Osteocyte (in vitro differentiated cells): ENCODE data around the gene PSG3. TPM values are rescaled to one million over a fixed set of nuclear protein-coding genes. Genes with fewer than 3 reads are reported as not detected.
"Not testable (repeated sequence)": the region's sequence is repeated elsewhere in the genome, so short reads cannot be mapped to it uniquely, and the experiment has no call there.

Experiments used
- DNase-seq: peaks from one replicate; pipeline ENCODE4 v3.0.0; 2021; ENCODE audit warnings: mixed read lengths; ENCODE audit not compliant: unreplicated experiment; ENCODE audit errors: extremely low spot score
- H3K27ac Mint-ChIP-seq: one replicate; pipeline ENCODE4 v1.8.0; 2021; ENCODE audit warnings: mild to moderate bottlenecking, mixed read lengths; ENCODE audit not compliant: unreplicated experiment
- H3K27me3 Mint-ChIP-seq: one replicate; pipeline ENCODE4 v1.8.0; 2021; ENCODE audit warnings: mixed read lengths; ENCODE audit not compliant: unreplicated experiment
- H3K36me3 Mint-ChIP-seq: one replicate; pipeline ENCODE4 v1.8.0; 2021; ENCODE audit warnings: mixed read lengths; ENCODE audit not compliant: unreplicated experiment
- H3K4me1 Mint-ChIP-seq: one replicate; pipeline ENCODE4 v1.8.0; 2021; ENCODE audit warnings: mixed read lengths; ENCODE audit not compliant: unreplicated experiment
- H3K4me3 Mint-ChIP-seq: one replicate; pipeline ENCODE4 v1.8.0; 2021; ENCODE audit warnings: mild to moderate bottlenecking, moderate library complexity, mixed read lengths; ENCODE audit not compliant: unreplicated experiment
- H3K9me3 Mint-ChIP-seq: one replicate; pipeline ENCODE4 v1.8.0; 2021; ENCODE audit warnings: mixed read lengths; ENCODE audit not compliant: unreplicated experiment
- CTCF ChIP-seq: fragments of 200-600 bp; sonication (generic); IDR thresholded peaks from 2 replicates; pipeline ENCODE4 v1.5.0; 2021; ENCODE audit warnings: antibody characterized with exemption, mild to moderate bottlenecking, moderate library complexity
- total RNA-seq: library from RNA; stranded (reverse); gene quantifications from 2 replicates; pipeline ENCODE4 v1.2.1, GENCODE V29; 2021

Gene PSG3
- total RNA-seq, 1 donor from 2014 or later = not detected

- no peaks in the 10 kb centered on the region for H3K27me3 Mint-ChIP-seq
- TF ChIP-seq CTCF = no peak
- H3K27ac Mint-ChIP-seq = no peak overlapping the region
- H3K9me3 Mint-ChIP-seq = peaks cover 30% of the 10 kb centered on the region
- no peaks in the 10 kb centered on the region for H3K4me1 Mint-ChIP-seq
- H3K36me3 Mint-ChIP-seq = no peaks in the 10 kb centered on the region
- no peak overlapping the region for H3K4me3 Mint-ChIP-seq
- no peak for DNase-seq
Measured at GRCh38 chr19:42697884-42698283, 42.4 kb downstream of the PSG3 start.

GRCh38 chr19:42695811-42696503, 44.3 kb downstream of the PSG3 start:
- peaks cover 34% of the 10 kb centered on the region for H3K9me3 Mint-ChIP-seq
- no peaks in the 10 kb centered on the region for H3K27me3 Mint-ChIP-seq

GRCh38 chr19:42693760-42694350, 46.4 kb downstream of the PSG3 start:
- Mint-ChIP-seq H3K27ac (no peak overlapping the region), H3K4me3 (no peak overlapping the region), H3K36me3 (no peaks in the 10 kb centered on the region), H3K4me1 (no peaks in the 10 kb centered on the region), H3K9me3 (peaks cover 22% of the 10 kb centered on the region), H3K27me3 (no peaks in the 10 kb centered on the region)
- DNase-seq = no peak
- TF ChIP-seq CTCF = no peak

More at GRCh38 chr19:42695811-42696503, 44.3 kb downstream of the PSG3 start:
- no peak for DNase-seq
- H3K4me3 Mint-ChIP-seq = no peak overlapping the region
- H3K4me1 Mint-ChIP-seq = no peaks in the 10 kb centered on the region
- H3K27ac Mint-ChIP-seq = no peak overlapping the region
- H3K36me3 Mint-ChIP-seq = no peaks in the 10 kb centered on the region
- no peak for TF ChIP-seq CTCF

GRCh38 chr19:42683917-42684513, 56.3 kb downstream of the PSG3 start:
- H3K4me3 Mint-ChIP-seq = no peak overlapping the region
- peaks cover 42% of the 10 kb centered on the region for H3K9me3 Mint-ChIP-seq
- no peak overlapping the region for H3K27ac Mint-ChIP-seq
- TF ChIP-seq CTCF = peak; percentile 40
- H3K4me1 Mint-ChIP-seq = no peaks in the 10 kb centered on the region
- no peak for DNase-seq
- no peaks in the 10 kb centered on the region for H3K27me3 Mint-ChIP-seq
- H3K36me3 Mint-ChIP-seq = no peaks in the 10 kb centered on the region

- not testable (repeated sequence) for H3K36me3 Mint-ChIP-seq, H3K4me1 Mint-ChIP-seq, DNase-seq, H3K27ac Mint-ChIP-seq, H3K4me3 Mint-ChIP-seq, H3K27me3 Mint-ChIP-seq
- H3K9me3 Mint-ChIP-seq = peaks cover 19% of the 10 kb centered on the region
Measured at GRCh38 chr19:42676326-42676725, 64.0 kb downstream of the PSG3 start.

GRCh38 chr19:42674549-42674948, 65.7 kb downstream of the PSG3 start:
- not testable (repeated sequence) for H3K36me3 Mint-ChIP-seq, H3K4me3 Mint-ChIP-seq, H3K4me1 Mint-ChIP-seq, H3K27me3 Mint-ChIP-seq, DNase-seq, H3K27ac Mint-ChIP-seq
- peaks cover 15% of the 10 kb centered on the region for H3K9me3 Mint-ChIP-seq
